GM18951 (cell line): Measurements from ENCODE around the gene ANTKMT.

Experiments
- POLR2A ChIP-seq: IDR thresholded peaks from 4 replicates; pipeline ENCODE4 v1.6.1; 2011; ENCODE audit warnings: mild to moderate bottlenecking; ENCODE audit not compliant: insufficient read length, insufficient read depth; ENCODE audit errors: extremely low read depth
- in situ Hi-C: fragments of 300-500 bp; cut with MboI; formaldehyde crosslinking; loops from one replicate; pipeline ENCODE4 v1.12.0; 2022; ENCODE audit warnings: low sequenced_read_pairs, mixed read lengths, inconsistent platforms; ENCODE audit not compliant: unreplicated experiment

ANTKMT gene

GRCh38 chr16:768428-768827 is 47.5 kb downstream of the ANTKMT start:
- TF ChIP-seq POLR2A, result no peak
- in situ Hi-C loops, result no loop called here

- no peak for TF ChIP-seq POLR2A
- in situ Hi-C loops, result no loop called here
These were observed 48.3 kb downstream of the ANTKMT start for GRCh38 chr16:769184-769784.

- in situ Hi-C loops, result no loop called here
- TF ChIP-seq POLR2A, result no peak
These were observed 49.0 kb downstream of the ANTKMT start for GRCh38 chr16:769934-770333.

- no peak for TF ChIP-seq POLR2A
- in situ Hi-C loops, result no loop called here
These were observed 49.5 kb downstream of the ANTKMT start for GRCh38 chr16:770411-770810.
